Mucosa of stomach (tissue), 1 donor: ENCODE results near the gene JADE2.

Experiments
- H3K27me3 ChIP-seq: one replicate; pipeline ENCODE4 v1.7.0; 2013; ENCODE audit warnings: mild to moderate bottlenecking, low read length; ENCODE audit not compliant: control insufficient read depth, insufficient read depth
- H3K36me3 ChIP-seq: one replicate; pipeline ENCODE4 v1.7.0; 2013; ENCODE audit warnings: low read length; ENCODE audit not compliant: control insufficient read depth, insufficient read depth
- H3K4me1 ChIP-seq: one replicate; pipeline ENCODE4 v1.7.0; 2013; ENCODE audit warnings: mild to moderate bottlenecking, low read length; ENCODE audit not compliant: control insufficient read depth, insufficient read depth
- H3K4me3 ChIP-seq: one replicate; pipeline ENCODE4 v1.7.0; 2013; ENCODE audit warnings: low read length
- H3K9ac ChIP-seq: one replicate; pipeline ENCODE4 v1.7.0; 2013; ENCODE audit warnings: mild to moderate bottlenecking, low read length, moderate library complexity
- H3K9me3 ChIP-seq: one replicate; pipeline ENCODE4 v1.7.0; 2013; ENCODE audit warnings: mild to moderate bottlenecking, low read length, moderate library complexity; ENCODE audit not compliant: control insufficient read depth
- donor health status: Pancreatic carcinoma.

The JADE2 gene

GRCh38 chr5:134563221-134563620 lies 37.8 kb downstream of the JADE2 start:
- no peak overlapping the region for H3K9ac ChIP-seq
- peaks cover 9% of the 10 kb centered on the region for H3K4me1 ChIP-seq
- no peak overlapping the region for H3K4me3 ChIP-seq
- no peaks in the 10 kb centered on the region for H3K9me3 ChIP-seq
- peaks cover 48% of the 10 kb centered on the region for H3K36me3 ChIP-seq
- H3K27me3 ChIP-seq: no peaks in the 10 kb centered on the region

DNA sequence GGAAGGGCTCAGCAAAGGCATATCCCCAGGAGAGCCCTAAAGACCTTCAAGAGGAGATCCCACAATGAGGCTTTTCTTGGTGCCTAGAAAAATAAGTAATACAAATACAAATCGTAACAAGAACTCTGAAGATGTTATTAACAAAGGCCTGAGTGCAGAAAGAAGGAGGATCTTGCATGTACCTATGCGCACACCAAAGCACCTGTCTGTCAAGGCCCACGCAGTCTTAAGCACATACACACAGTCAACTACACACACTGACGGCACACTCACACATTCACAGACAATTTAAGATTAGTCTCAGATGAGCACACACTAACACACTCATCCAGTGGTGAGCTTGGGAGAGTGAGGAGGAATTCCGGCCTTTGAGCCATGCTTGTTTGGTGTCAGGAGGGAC lies 38.5 kb downstream of the JADE2 start:
- no peak overlapping the region for H3K9ac ChIP-seq
- no peak overlapping the region for H3K4me3 ChIP-seq
- H3K36me3 ChIP-seq: peaks cover 47% of the 10 kb centered on the region
- no peaks in the 10 kb centered on the region for H3K27me3 ChIP-seq
- peaks cover 17% of the 10 kb centered on the region for H3K4me1 ChIP-seq
- H3K9me3 ChIP-seq: no peaks in the 10 kb centered on the region

DNA sequence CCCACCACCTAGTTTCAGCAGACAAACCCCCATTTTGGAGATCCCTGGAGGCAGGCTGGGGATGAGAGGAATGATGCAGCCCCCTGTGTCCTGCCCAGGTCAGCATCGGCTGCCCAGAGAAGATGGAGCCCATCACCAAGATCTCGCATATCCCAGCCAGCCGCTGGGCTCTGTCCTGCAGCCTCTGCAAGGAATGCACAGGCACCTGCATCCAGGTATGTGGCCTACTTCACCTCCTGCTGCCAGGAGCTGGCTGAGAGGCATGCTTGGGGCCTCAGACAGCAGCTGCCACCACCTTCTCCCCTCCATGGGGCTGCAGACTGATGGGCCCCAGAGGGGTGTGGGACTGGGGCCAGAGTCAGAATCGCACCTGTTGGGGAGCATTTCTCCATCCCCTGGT lies 38.9 kb downstream of the JADE2 start:
- Histone ChIP-seq H3K4me3 (no peak overlapping the region), H3K9ac (no peak overlapping the region), H3K27me3 (no peaks in the 10 kb centered on the region), H3K9me3 (no peaks in the 10 kb centered on the region), H3K4me1 (peaks cover 21% of the 10 kb centered on the region), H3K36me3 (peaks cover 44% of the 10 kb centered on the region)

GRCh38 chr5:134565791-134566740 lies 40.6 kb downstream of the JADE2 start:
- H3K36me3 ChIP-seq: peaks cover 29% of the 10 kb centered on the region
- peaks cover 26% of the 10 kb centered on the region for H3K4me1 ChIP-seq
- H3K9me3 ChIP-seq: no peaks in the 10 kb centered on the region
- H3K4me3 ChIP-seq: no peak overlapping the region
- H3K27me3 ChIP-seq: no peaks in the 10 kb centered on the region
- no peak overlapping the region for H3K9ac ChIP-seq

DNA sequence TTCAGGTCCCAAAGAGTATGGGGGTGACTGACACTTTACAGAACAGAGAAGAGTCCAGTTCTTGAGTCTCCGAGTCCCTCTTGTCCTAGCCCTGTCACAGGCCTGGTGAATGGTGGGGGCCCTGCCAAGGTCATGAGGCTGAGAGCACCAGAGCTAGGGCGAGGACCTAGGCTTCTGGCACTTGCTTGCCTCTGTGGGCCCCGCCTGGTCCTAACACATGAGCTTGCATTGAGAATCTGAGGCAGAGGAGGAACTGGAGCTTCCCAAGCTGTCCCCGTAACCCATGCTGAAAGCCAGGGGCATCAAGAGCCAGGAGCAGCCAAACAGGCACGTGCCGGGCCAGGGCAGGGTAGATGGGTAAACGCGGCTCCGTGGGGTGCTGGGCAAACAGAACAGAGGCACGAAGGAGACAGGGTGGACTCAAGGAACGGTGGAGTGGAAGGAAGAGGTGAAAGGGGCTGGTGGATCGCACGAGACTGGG lies 41.3 kb downstream of the JADE2 start:
- Histone ChIP-seq H3K36me3 (peaks cover 26% of the 10 kb centered on the region), H3K9ac (no peak overlapping the region), H3K9me3 (no peaks in the 10 kb centered on the region), H3K27me3 (no peaks in the 10 kb centered on the region), H3K4me1 (peaks cover 26% of the 10 kb centered on the region), H3K4me3 (no peak overlapping the region)

GRCh38 chr5:134567641-134568336 lies 42.3 kb downstream of the JADE2 start:
- Histone ChIP-seq H3K36me3 (peaks cover 27% of the 10 kb centered on the region), H3K4me3 (no peak overlapping the region), H3K4me1 (peaks cover 26% of the 10 kb centered on the region), H3K9ac (no peak overlapping the region), H3K9me3 (no peaks in the 10 kb centered on the region), H3K27me3 (no peaks in the 10 kb centered on the region)

DNA sequence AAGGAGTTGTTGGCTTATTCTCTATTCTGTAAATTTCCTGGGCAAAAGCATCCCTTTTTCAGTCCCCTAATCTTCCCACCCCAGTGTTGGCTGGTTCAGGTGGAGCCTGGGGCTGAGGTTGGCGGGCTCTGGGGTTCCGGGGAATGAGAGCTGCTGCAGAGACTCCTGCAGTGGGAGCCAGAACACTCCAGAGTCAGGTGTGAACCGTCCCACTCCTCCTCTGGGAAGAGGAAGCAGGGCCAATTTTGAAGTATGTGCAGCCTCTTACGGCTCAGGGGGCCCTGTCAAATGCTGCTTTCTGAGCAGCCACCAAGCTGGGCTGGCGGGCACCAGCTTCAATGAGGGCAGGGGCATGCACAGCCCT lies 42.8 kb downstream of the JADE2 start:
- H3K27me3 ChIP-seq: no peaks in the 10 kb centered on the region
- no peaks in the 10 kb centered on the region for H3K9me3 ChIP-seq
- H3K4me1 ChIP-seq: peaks cover 26% of the 10 kb centered on the region
- no peak overlapping the region for H3K4me3 ChIP-seq
- peaks cover 29% of the 10 kb centered on the region for H3K36me3 ChIP-seq
- H3K9ac ChIP-seq: no peak overlapping the region

DNA sequence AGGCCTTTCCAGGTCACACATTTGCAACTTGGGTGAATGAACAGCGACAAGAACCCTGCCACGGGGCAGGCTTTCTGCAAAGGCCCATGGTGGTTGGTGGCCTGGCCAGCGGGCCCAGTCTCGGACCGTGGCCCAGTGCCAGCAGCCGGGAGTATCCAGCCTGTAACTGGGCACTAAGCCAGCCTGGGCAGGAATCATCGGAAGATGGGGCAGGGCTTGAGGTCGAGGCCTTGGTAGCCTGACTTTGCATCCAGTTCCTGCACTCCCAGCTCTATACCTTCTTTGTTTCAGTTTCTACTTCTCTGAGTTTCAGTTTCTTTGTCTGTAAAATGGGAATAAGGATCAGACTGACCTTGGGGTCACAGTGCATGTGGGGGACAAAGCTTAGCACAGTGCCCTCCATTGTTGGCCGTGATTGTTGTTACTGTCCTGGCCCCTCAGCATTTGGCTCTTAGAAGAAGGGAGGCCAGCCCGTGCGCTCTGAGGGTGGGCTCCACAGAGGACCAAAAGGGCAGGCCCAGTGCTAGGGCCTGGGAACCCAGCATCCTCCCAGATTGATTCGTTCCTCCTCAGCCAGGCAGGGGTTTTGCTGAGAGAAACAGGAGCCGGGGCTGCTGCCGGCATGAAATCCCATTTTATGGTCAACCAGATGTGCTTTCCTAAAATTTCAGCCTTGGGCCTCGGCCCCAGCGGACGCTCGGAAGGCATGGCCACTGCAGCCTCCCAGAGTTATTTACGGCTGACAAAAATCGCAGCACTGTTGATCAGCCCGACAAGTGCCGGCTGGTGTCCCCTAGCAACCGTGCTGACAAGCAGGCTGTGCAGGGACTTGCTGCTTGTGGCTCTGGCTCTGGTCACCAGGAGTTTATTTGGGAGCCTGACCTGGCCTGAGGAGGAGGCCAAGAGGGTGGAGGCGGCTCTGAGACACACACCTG lies 43.6 kb downstream of the JADE2 start:
- H3K9ac ChIP-seq: no peak overlapping the region
- no peaks in the 10 kb centered on the region for H3K9me3 ChIP-seq
- no peak overlapping the region for H3K4me3 ChIP-seq
- H3K36me3 ChIP-seq: peaks cover 26% of the 10 kb centered on the region
- H3K27me3 ChIP-seq: no peaks in the 10 kb centered on the region
- peaks cover 26% of the 10 kb centered on the region for H3K4me1 ChIP-seq

- no peaks in the 10 kb centered on the region for H3K9me3 ChIP-seq
- H3K9ac ChIP-seq: no peak overlapping the region
- H3K4me1 ChIP-seq: peaks cover 26% of the 10 kb centered on the region
- no peak overlapping the region for H3K4me3 ChIP-seq
- no peaks in the 10 kb centered on the region for H3K27me3 ChIP-seq
- H3K36me3 ChIP-seq: peaks cover 26% of the 10 kb centered on the region
These were observed 44.4 kb downstream of the JADE2 start for GRCh38 chr5:134569758-134570364.

DNA sequence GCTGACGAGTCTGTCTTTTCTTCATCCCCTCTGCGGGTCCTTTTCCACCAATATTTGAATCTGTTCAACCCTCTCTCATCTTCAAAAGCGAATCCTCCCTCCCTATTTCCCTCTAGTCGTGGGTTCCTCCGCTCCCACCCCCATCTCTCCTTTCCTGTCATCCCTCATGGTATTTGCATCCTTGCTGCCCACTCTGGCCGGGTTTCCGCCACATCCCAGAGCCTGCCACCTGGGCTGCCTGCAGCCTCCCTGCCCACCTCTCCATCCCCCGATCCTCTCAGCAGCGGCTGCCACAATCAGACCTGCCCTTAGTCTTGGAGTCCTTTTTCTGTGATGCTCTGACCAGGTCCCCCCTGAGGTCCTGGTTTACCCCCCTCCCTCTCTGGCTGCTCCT lies 44.9 kb downstream of the JADE2 start:
- H3K4me3 ChIP-seq: no peak overlapping the region
- H3K9me3 ChIP-seq: no peaks in the 10 kb centered on the region
- H3K9ac ChIP-seq: no peak overlapping the region
- H3K36me3 ChIP-seq: peaks cover 22% of the 10 kb centered on the region
- peaks cover 26% of the 10 kb centered on the region for H3K4me1 ChIP-seq
- no peaks in the 10 kb centered on the region for H3K27me3 ChIP-seq

GRCh38 chr5:134570886-134571285 lies 45.4 kb downstream of the JADE2 start:
- Histone ChIP-seq H3K4me3 (no peak overlapping the region), H3K9me3 (no peaks in the 10 kb centered on the region), H3K4me1 (peaks cover 26% of the 10 kb centered on the region), H3K36me3 (peaks cover 20% of the 10 kb centered on the region), H3K27me3 (no peaks in the 10 kb centered on the region), H3K9ac (no peak overlapping the region)
